Breast epithelium (tissue), 3 donors: ENCODE results near the gene SRA1.

Source experiments
- CTCF ChIP-seq, 3 donors: fragments of 450-650 bp; IDR thresholded peaks; one replicate each; pipeline ENCODE4 v1.5.1; 2016 to 2017; ENCODE audit warnings: antibody characterized with exemption in 3 of 3, mild to moderate bottlenecking in 3 of 3, moderate library complexity in 3 of 3
- POLR2A ChIP-seq: fragments of 450-650 bp; IDR thresholded peaks from one replicate; pipeline ENCODE4 v1.6.1; 2016; ENCODE audit warnings: antibody characterized with exemption, mild to moderate bottlenecking, moderate library complexity

- TF ChIP-seq POLR2A = no peak
- TF ChIP-seq CTCF (IDR thresholded peaks at IDR 0.05) = no peak
Measured at GRCh38 chr5:140548300-140548688, 9.0 kb downstream of the SRA1 start.
